HepG2 (cell line): Measurements from ENCODE around the gene PPFIA3. TPM values are rescaled to one million over a fixed set of nuclear protein-coding genes. Genes with fewer than 3 reads are reported as not detected.

Experiments
- ATAC-seq: fragments of 200-7000 bp; cut with Tn5 transposase; 3 replicates; pipeline ENCODE4 v1.9.1; 2020; ENCODE audit warnings: mild to moderate bottlenecking, moderate library complexity
- BruUV-seq: library from RNA; stranded (reverse); fragments of 400-500 nt; replicated peaks from 2 replicates; lab custom pipeline; 2021; lab: Mats Ljungman, UMichigan
- CTCF ChIA-PET: fragments of 300-600 bp; formaldehyde crosslinking; extraction: SDS; loops from one replicate; lab custom pipeline; 2021; ENCODE audit warnings: low total read pairs, inconsistent platforms, low intra/inter-chr PET ratio; lab: Yijun Ruan, JAX
- POLR2A ChIA-PET: fragments of 350-600 bp; sonication (Branson Sonifier 250); formaldehyde crosslinking; loops from one replicate; lab custom pipeline; 2020; ENCODE audit warnings: antibody characterized with exemption, inconsistent platforms; lab: Yijun Ruan, JAX
- DNase-seq: peaks from one replicate; pipeline ENCODE4 v3.0.0-alpha.2; 2015; ENCODE audit warnings: low spot score
- FAIRE-seq: peaks from 3 replicates; lab custom pipeline; 2011; peaks lifted over from hg19 to GRCh38; lab: Jason Lieb, UNC
- H2AFZ ChIP-seq: one replicate; pipeline ENCODE4 v1.6.1; 2011; ENCODE audit warnings: low read length, inconsistent platforms
- H3K27ac ChIP-seq: fragments of 300-600 bp; 3 replicates; pipeline ENCODE4 v1.8.0; 2011; ENCODE audit warnings: mixed run types, mild to moderate bottlenecking, mixed read lengths, low read length, inconsistent platforms; ENCODE audit not compliant: insufficient read depth; ENCODE audit errors: extremely low read length
- H3K27me3 ChIP-seq, 2 experiments: fragments of 200-600 bp in 1 of 2; 2 replicates in 1 of 2; 3 replicates in 1 of 2; pipeline versions ENCODE4 v1.6.0 to v1.8.0; 2011; ENCODE audit warnings: low read length in 2 of 2, mild to moderate bottlenecking in 2 of 2, moderate library complexity in 2 of 2, inconsistent platforms in 1 of 2; ENCODE audit not compliant: insufficient read depth in 2 of 2, control insufficient read depth in 1 of 2
- H3K36me3 ChIP-seq, 2 experiments: fragments of 200-600 bp in 1 of 2; replicated peaks in 1 of 2; 2 replicates in 1 of 2; 3 replicates in 1 of 2; pipeline versions ENCODE4 v1.5.1 to v1.8.0; 2011; ENCODE audit warnings: low read length in 2 of 2, inconsistent platforms in 1 of 2; ENCODE audit not compliant: insufficient read depth in 2 of 2, control insufficient read depth in 1 of 2
- H3K4me1 ChIP-seq: 2 replicates; pipeline ENCODE4 v1.5.1; 2012; ENCODE audit warnings: low read length, inconsistent platforms; ENCODE audit not compliant: insufficient read depth
- H3K4me2 ChIP-seq: 2 replicates; pipeline ENCODE4 v1.6.0; 2011; ENCODE audit warnings: low read depth, low read length, inconsistent platforms
- H3K4me3 ChIP-seq, 3 experiments: fragments of 200-600 bp in 1 of 3; sonication (generic), shearing (Covaris generic) in 1 of 3; replicated peaks in 1 of 3; 2 replicates each; pipeline ENCODE4 v1.5.1; 2011 to 2016; ENCODE audit warnings: low read length in 3 of 3, inconsistent platforms in 2 of 3, low read depth in 2 of 3, mild to moderate bottlenecking in 2 of 3, control low read depth in 1 of 3, mixed read lengths in 1 of 3; ENCODE audit not compliant: insufficient read depth in 1 of 3
- H3K79me2 ChIP-seq: one replicate; pipeline ENCODE4 v1.6.1; 2011; ENCODE audit warnings: low read length, inconsistent platforms; ENCODE audit not compliant: insufficient read depth
- H3K9ac ChIP-seq: 2 replicates; pipeline ENCODE4 v1.6.0; 2011; ENCODE audit warnings: mild to moderate bottlenecking, low read depth, low read length, inconsistent platforms; ENCODE audit not compliant: insufficient read depth
- H3K9me3 ChIP-seq: 2 replicates; pipeline ENCODE4 v1.5.1; 2012; ENCODE audit warnings: mild to moderate bottlenecking, low read length
- H4K20me1 ChIP-seq: 2 replicates; pipeline ENCODE4 v1.6.0; 2011; ENCODE audit warnings: inconsistent platforms, mild to moderate bottlenecking, low read length, moderate library complexity; ENCODE audit not compliant: insufficient read depth
- KDM5B ChIP-seq: sonication (generic); formaldehyde crosslinking; IDR thresholded peaks from 2 replicates; pipeline ENCODE4 v1.4.0; 2020; ENCODE audit warnings: missing genetic modification reagents, mild to moderate bottlenecking, borderline replicate concordance
- NR2C2 ChIP-seq: sonication (generic); formaldehyde crosslinking; IDR thresholded peaks from 2 replicates; pipeline ENCODE4 v1.4.0; 2020; ENCODE audit warnings: missing genetic modification reagents, mild to moderate bottlenecking, moderate library complexity, borderline replicate concordance
- SP4 ChIP-seq: sonication (generic); formaldehyde crosslinking; IDR thresholded peaks from 2 replicates; pipeline ENCODE4 v1.8.1; 2023; ENCODE audit warnings: mild to moderate bottlenecking, missing genetic modification reagents
- ZBTB44 ChIP-seq: sonication (generic); formaldehyde crosslinking; IDR thresholded peaks from 2 replicates; pipeline ENCODE4 v1.4.0; 2020; ENCODE audit warnings: missing genetic modification reagents
- ZKSCAN1 ChIP-seq: fragments of 150-350 bp; IDR thresholded peaks from 2 replicates; pipeline ENCODE4 v1.6.1; 2014; ENCODE audit warnings: low read length
- ZNF253 ChIP-seq: sonication (generic); formaldehyde crosslinking; IDR thresholded peaks from 2 replicates; pipeline ENCODE4 v1.8.0; 2022; ENCODE audit warnings: mild to moderate bottlenecking, missing genetic modification reagents, borderline replicate concordance
- ZNF329 ChIP-seq: sonication (generic); formaldehyde crosslinking; IDR thresholded peaks from 2 replicates; pipeline ENCODE4 v1.9.0; 2021; ENCODE audit warnings: low read depth, mild to moderate bottlenecking, missing genetic modification reagents
- ZNF558 ChIP-seq: sonication (generic); formaldehyde crosslinking; IDR thresholded peaks from 2 replicates; pipeline ENCODE4 v1.9.0; 2022; ENCODE audit warnings: mild to moderate bottlenecking, missing genetic modification reagents, borderline replicate concordance
- ZNF577 ChIP-seq: sonication (generic); formaldehyde crosslinking; IDR thresholded peaks from 2 replicates; pipeline ENCODE4 v1.4.0; 2020; ENCODE audit warnings: mild to moderate bottlenecking, low read depth, missing genetic modification reagents, borderline replicate concordance
- WGBS: methylation state at CpG from one replicate; pipeline ENCODE4 v1.1.6; 2017; ENCODE audit warnings: low lambda C conversion rate; 5-methylcytosine and 5-hydroxymethylcytosine counted together
- in situ Hi-C: cut with HindIII; loops from 2 replicates; pipeline ENCODE4 v1.10.0; 2017; ENCODE audit warnings: low pct_unique_long_range_greater_than_20kb; ENCODE audit not compliant: extremely low pct_ligation_motif_present
- intact Hi-C: fragments of 100-400 bp; cut with micrococcal nuclease; formaldehyde crosslinking; loops from one replicate; pipeline ENCODE4 v1.10.0; 2022; ENCODE audit not compliant: unreplicated experiment
- polyA plus RNA-seq, 8 experiments: library from polyadenylated mRNA; depleted of rRNA in 3 of 8; stranded (reverse) in 7 of 8; unstranded in 1 of 8; fragments of >200 nt; fragmentation: Illumina TruSeq in 4 of 8; extraction: Trizol in 4 of 8; gene quantifications; 2 replicates each; pipeline versions ENCODE4 v1.2.1 to v1.2.3, GENCODE V29; 2011 to 2016; ENCODE audit warnings: low read depth in 4 of 8, missing spikeins in 1 of 8, mixed read lengths in 1 of 8; ENCODE audit not compliant: insufficient read depth in 1 of 8
- total RNA-seq, 5 experiments: library from RNA; depleted of rRNA; stranded (reverse); fragments of >200 nt; fragmentation: Illumina TruSeq; extraction: Trizol; gene quantifications; 2 replicates each; pipeline ENCODE4 v1.2.3, GENCODE V29; 2016; ENCODE audit warnings: low read depth in 1 of 5
- TF ChIP-seq, protein P1 (sequence below): sonication (generic); formaldehyde crosslinking; IDR thresholded peaks from 2 replicates; pipeline ENCODE4 v1.4.0; 2020; ENCODE audit warnings: missing genetic modification reagents, borderline replicate concordance
- TF ChIP-seq, protein P2 (sequence below): sonication (generic); formaldehyde crosslinking; IDR thresholded peaks from 2 replicates; pipeline ENCODE4 v1.4.0; 2020; ENCODE audit warnings: missing genetic modification reagents, mild to moderate bottlenecking, borderline replicate concordance

Gene PPFIA3
- total and polyA plus RNA-seq, 2 of the 13 experiments (the other 11 are each of a cell fraction or from before 2014, with no cell fraction given) = 6.7 to 8.6 TPM

GRCh38 chr19:49167857-49168409, 48.6 kb downstream of the PPFIA3 start:
- Histone ChIP-seq H3K4me3 (no peak overlapping the region), H3K79me2 (no peaks in the 10 kb centered on the region), H3K27me3 (no peaks in the 10 kb centered on the region), H3K9me3 (no peaks in the 10 kb centered on the region), H3K4me2 (no peak overlapping the region), H3K36me3 (no peaks in the 10 kb centered on the region), H3K9ac (no peak overlapping the region), H3K4me1 (peaks cover 22% of the 10 kb centered on the region), H3K27ac (no peak overlapping the region), H4K20me1 (no peaks in the 10 kb centered on the region), H2AFZ (no peak overlapping the region)
- BruUV-seq = no TSS peak
- FAIRE-seq (no peak), DNase-seq (no peak), ATAC-seq (no peak; the same call in 2 of the 3 replicates)
- intact Hi-C loops = no loop called here
- no peak for TF ChIP-seq ZNF329 (CRISPR knock-in tag)
- TF ChIP-seq ZNF577 = no peak
- TF ChIP-seq ZBTB44 = no peak
- no peak for TF ChIP-seq SP4
- no peak for TF ChIP-seq ZKSCAN1
- no peak for TF ChIP-seq KDM5B (CRISPR knock-in tag)
- no peak for TF ChIP-seq ZNF558
- TF ChIP-seq, protein P1, sequence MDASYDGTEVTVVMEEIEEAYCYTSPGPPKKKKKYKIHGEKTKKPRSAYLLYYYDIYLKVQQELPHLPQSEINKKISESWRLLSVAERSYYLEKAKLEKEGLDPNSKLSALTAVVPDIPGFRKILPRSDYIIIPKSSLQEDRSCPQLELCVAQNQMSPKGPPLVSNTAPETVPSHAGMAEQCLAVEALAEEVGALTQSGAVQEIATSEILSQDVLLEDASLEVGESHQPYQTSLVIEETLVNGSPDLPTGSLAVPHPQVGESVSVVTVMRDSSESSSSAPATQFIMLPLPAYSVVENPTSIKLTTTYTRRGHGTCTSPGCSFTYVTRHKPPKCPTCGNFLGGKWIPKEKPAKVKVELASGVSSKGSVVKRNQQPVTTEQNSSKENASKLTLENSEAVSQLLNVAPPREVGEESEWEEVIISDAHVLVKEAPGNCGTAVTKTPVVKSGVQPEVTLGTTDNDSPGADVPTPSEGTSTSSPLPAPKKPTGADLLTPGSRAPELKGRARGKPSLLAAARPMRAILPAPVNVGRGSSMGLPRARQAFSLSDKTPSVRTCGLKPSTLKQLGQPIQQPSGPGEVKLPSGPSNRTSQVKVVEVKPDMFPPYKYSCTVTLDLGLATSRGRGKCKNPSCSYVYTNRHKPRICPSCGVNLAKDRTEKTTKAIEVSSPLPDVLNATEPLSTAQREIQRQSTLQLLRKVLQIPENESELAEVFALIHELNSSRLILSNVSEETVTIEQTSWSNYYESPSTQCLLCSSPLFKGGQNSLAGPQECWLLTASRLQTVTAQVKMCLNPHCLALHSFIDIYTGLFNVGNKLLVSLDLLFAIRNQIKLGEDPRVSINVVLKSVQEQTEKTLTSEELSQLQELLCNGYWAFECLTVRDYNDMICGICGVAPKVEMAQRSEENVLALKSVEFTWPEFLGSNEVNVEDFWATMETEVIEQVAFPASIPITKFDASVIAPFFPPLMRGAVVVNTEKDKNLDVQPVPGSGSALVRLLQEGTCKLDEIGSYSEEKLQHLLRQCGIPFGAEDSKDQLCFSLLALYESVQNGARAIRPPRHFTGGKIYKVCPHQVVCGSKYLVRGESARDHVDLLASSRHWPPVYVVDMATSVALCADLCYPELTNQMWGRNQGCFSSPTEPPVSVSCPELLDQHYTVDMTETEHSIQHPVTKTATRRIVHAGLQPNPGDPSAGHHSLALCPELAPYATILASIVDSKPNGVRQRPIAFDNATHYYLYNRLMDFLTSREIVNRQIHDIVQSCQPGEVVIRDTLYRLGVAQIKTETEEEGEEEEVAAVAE (CRISPR knock-in tag) = no peak
- TF ChIP-seq ZNF253 (CRISPR knock-in tag) = no peak
- TF ChIP-seq NR2C2 (CRISPR knock-in tag) = no peak
- TF ChIP-seq, protein P2, sequence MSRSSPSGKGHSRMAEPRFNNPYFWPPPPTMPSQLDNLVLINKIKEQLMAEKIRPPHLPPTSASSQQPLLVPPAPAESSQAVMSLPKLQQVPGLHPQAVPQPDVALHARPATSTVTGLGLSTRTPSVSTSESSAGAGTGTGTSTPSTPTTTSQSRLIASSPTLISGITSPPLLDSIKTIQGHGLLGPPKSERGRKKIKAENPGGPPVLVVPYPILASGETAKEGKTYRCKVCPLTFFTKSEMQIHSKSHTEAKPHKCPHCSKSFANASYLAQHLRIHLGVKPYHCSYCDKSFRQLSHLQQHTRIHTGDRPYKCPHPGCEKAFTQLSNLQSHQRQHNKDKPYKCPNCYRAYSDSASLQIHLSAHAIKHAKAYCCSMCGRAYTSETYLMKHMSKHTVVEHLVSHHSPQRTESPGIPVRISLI (CRISPR knock-in tag) = no peak
- POLR2A ChIA-PET = no interaction called here
- CTCF ChIA-PET = no interaction called here
- in situ Hi-C loops = no loop called here
- 76% methylated on average over 24 of the region's 25 CpGs for WGBS
